HG02981 (cell line): ENCODE data around the gene BMAL1.
"Not testable (repeated sequence)": the region's sequence is repeated elsewhere in the genome, so short reads cannot be mapped to it uniquely, and the experiment has no call there.

ENCODE experiments used
- ATAC-seq: cut with Tn5 transposase; IDR thresholded peaks from one replicate; pipeline ENCODE4 v1.9.1; 2021; ENCODE audit warnings: mild to moderate bottlenecking, moderate library complexity; ENCODE audit not compliant: unreplicated experiment

Gene BMAL1

GRCh38 chr11:13436836-13437235, 159.2 kb downstream of the BMAL1 start:
- not testable (repeated sequence) for ATAC-seq
